ENCODE results near the gene ABCA13. TPM values are rescaled to one million over a fixed set of nuclear protein-coding genes. Genes with fewer than 3 reads are reported as not detected.

The ABCA13 gene
- total RNA-seq, 1 experiment from 2014 or later = 1.7 TPM

DNA sequence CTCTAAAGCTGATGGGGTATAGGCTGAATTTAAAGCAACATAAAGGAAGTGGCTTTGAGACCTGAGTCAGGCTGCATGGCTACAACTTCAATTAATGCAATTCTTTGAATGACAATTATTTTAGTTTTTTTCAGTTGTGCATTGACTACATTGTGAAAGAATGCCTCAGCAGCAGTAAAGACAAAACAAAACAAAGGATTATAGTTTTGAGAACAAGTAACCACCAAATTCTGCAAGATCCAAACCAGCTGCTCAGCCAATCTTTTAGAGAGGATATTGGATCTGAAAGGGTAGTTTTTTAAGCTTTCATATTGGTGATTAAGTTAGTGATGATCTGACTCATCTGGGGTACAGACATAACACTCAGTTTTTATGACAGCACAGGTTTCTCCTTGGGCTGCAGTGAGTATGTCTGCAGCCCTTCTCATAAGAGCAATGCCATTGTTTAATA lies 40.6 kb upstream of the ABCA13 start:
- TF ChIP-seq TCF7L2 (IDR thresholded peaks at IDR 0.05; ENCODE audit: low read depth, low read length) (no peak), SIN3A (IDR thresholded peaks at IDR 0.05; ENCODE audit: borderline replicate concordance, insufficient read depth, low read depth, low read length) (no peak), POLR2AphosphoS5 (IDR thresholded peaks at IDR 0.05; ENCODE audit: low read depth, low read length) (no peak), REST (IDR thresholded peaks at IDR 0.05; ENCODE audit: insufficient read depth in 1 of 2, low read depth in 2 of 2, low read length in 1 of 2) (no peak)
- TF ChIP-seq, protein P1, sequence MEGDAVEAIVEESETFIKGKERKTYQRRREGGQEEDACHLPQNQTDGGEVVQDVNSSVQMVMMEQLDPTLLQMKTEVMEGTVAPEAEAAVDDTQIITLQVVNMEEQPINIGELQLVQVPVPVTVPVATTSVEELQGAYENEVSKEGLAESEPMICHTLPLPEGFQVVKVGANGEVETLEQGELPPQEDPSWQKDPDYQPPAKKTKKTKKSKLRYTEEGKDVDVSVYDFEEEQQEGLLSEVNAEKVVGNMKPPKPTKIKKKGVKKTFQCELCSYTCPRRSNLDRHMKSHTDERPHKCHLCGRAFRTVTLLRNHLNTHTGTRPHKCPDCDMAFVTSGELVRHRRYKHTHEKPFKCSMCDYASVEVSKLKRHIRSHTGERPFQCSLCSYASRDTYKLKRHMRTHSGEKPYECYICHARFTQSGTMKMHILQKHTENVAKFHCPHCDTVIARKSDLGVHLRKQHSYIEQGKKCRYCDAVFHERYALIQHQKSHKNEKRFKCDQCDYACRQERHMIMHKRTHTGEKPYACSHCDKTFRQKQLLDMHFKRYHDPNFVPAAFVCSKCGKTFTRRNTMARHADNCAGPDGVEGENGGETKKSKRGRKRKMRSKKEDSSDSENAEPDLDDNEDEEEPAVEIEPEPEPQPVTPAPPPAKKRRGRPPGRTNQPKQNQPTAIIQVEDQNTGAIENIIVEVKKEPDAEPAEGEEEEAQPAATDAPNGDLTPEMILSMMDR (IDR thresholded peaks at IDR 0.05) = no peak
- no peaks in the 10 kb centered on the region for H3K4me1 ChIP-seq (ENCODE audit: control insufficient read depth, insufficient read depth, low read length)
- H3K9me3 ChIP-seq (ENCODE audit: control insufficient read depth, insufficient read depth, low read depth, low read length) = no peaks in the 10 kb centered on the region
- in situ Hi-C loops (cut with HindIII; ENCODE audit: low pct_unique_long_range_greater_than_20kb, low sequenced_read_pairs) = no loop called here
- no peak; the same call in 1 of the 2 replicates for ATAC-seq
- no TSS peak for BruUV-seq (replicated peaks)
- no peak overlapping the region for H3K4me3 ChIP-seq (ENCODE audit: low read depth in 2 of 2, low read length in 2 of 2)
- H3K27ac ChIP-seq (ENCODE audit: low read length) = no peak overlapping the region
- CTCF ChIA-PET = no interaction called here
- no peak for DNase-seq (ENCODE audit: low read depth, low spot score)
- no peaks in the 10 kb centered on the region; the same call in 1 of the 2 replicates for H3K27me3 ChIP-seq (ENCODE audit: control insufficient read depth, insufficient read depth, low read length)
- intact Hi-C loops (cut with micrococcal nuclease; ENCODE audit: unreplicated experiment) = no loop called here
- H3K36me3 ChIP-seq (ENCODE audit: control insufficient read depth, insufficient read depth, low read length) = no peaks in the 10 kb centered on the region
- POLR2A ChIA-PET = interaction anchor here (0.5 kb wide), 1 partner anchor 13 kb away, joined by 5 read pairs; no protein-coding TSS in a partner anchor

DNA sequence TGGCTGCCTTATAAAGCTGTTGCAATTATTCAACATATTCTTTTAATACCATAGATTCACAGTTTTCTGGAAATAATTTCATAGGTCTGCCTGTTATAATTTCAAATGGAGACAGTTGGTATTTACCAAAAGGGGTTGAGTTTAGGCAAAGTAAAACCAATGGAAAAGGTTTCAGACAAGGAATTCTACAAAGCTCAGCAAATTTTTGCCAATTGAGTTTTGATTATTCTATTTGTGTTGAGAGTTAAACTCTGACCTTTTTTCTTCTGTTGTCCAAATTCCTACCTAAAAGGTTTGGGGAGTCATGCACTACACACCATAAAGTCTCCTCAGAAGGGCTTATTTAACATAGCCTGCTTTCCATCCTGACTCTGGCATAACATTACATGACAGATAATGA lies 38.5 kb upstream of the ABCA13 start:
- intact Hi-C loops (cut with micrococcal nuclease; ENCODE audit: unreplicated experiment) = no loop called here
- Histone ChIP-seq H3K27me3 (ENCODE audit: control insufficient read depth, insufficient read depth, low read length) (no peaks in the 10 kb centered on the region; the same call in 1 of the 2 replicates), H3K9me3 (ENCODE audit: control insufficient read depth, insufficient read depth, low read depth, low read length) (no peaks in the 10 kb centered on the region), H3K4me1 (ENCODE audit: control insufficient read depth, insufficient read depth, low read length) (no peaks in the 10 kb centered on the region), H3K36me3 (ENCODE audit: control insufficient read depth, insufficient read depth, low read length) (no peaks in the 10 kb centered on the region), H3K4me3 (ENCODE audit: low read depth in 2 of 2, low read length in 2 of 2) (no peak overlapping the region), H3K27ac (ENCODE audit: low read length) (peak overlapping the region; percentile 1; the same call in 1 of the 2 replicates)
- no peak for DNase-seq (ENCODE audit: low read depth, low spot score)
- TF ChIP-seq REST (IDR thresholded peaks at IDR 0.05; ENCODE audit: insufficient read depth in 1 of 2, low read depth in 2 of 2, low read length in 1 of 2) (no peak), SIN3A (IDR thresholded peaks at IDR 0.05; ENCODE audit: borderline replicate concordance, insufficient read depth, low read depth, low read length) (no peak), POLR2AphosphoS5 (IDR thresholded peaks at IDR 0.05; ENCODE audit: low read depth, low read length) (no peak)
- no peak for ATAC-seq
- no TSS peak for BruUV-seq (replicated peaks)
- POLR2A ChIA-PET = interaction anchor here (0.7 kb wide), 1 partner anchor 7 kb away, joined by 4 read pairs; no protein-coding TSS in a partner anchor
- in situ Hi-C loops (cut with HindIII; ENCODE audit: low pct_unique_long_range_greater_than_20kb, low sequenced_read_pairs) = no loop called here
- CTCF ChIA-PET = no interaction called here

Measured in Panc1 (cell line).